ENCODE results near the gene PTPRR.
A peak's percentile ranks its signal among the peaks of the same experiment; 100 is the strongest.

Gene PTPRR

DNA sequence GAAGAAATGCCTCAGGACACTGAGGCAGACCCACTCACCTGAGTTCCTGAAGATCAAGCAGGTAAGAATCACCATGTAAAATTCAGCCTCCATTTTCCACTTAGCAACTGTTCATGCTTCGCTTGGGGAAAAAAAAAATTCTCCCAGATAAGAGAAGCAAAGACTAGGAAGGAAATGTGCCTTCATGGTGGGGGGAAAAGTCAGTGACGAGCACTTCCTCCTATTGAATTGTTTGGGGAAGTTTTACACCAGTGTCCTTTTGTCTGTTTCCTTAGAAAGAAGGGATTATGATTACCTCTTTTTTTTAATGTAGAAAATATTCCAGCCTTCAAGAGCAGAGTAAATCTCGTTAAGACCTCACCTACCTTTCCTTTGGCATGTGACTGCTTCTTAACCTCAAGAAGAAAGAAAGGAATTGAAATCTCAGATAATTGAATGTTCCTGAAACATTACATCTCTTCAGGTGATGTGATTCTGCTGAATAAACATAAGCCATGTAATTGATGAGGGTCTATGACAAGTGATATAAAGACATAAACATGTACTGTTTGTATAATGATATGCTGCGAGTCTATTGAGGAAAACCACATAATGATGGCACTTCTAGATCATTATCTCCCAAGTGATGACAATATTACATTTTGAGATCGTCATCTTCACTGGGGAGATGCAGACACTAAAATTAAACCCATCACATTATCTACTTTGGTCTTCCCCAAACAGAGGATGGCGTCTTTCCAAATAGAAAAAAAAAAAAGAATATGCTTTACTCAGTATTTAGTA, 283.0 kb downstream of the PTPRR start, which contains the start of gene PTPRB:
Gene PTPRB, minus strand, starts transcription at position 127 of the 783 bp plus-strand sequence. Its CDS starts 34 bp downstream, at position 93.
- DNase-seq = no peak

DNA sequence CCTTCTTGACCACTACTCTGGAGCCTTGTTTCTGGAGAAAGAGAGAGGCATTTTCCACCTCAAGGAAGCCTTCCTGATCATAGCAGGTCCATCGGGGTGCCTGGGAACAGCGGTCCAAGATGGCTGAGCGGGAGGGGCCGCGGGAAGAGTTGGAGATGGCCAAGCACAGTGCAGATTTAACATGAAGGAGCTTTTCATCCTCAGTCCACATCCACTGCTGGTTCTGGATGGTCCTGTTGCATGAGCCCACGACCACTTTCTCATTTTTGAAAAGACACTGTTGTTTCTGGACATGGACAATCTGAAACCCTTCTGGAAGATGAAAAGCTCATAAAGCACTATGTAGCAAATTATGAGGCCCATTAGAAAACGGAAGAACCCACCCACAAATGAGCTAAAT, 284.8 kb downstream of the PTPRR start:
- DNase-seq = no peak

DNA sequence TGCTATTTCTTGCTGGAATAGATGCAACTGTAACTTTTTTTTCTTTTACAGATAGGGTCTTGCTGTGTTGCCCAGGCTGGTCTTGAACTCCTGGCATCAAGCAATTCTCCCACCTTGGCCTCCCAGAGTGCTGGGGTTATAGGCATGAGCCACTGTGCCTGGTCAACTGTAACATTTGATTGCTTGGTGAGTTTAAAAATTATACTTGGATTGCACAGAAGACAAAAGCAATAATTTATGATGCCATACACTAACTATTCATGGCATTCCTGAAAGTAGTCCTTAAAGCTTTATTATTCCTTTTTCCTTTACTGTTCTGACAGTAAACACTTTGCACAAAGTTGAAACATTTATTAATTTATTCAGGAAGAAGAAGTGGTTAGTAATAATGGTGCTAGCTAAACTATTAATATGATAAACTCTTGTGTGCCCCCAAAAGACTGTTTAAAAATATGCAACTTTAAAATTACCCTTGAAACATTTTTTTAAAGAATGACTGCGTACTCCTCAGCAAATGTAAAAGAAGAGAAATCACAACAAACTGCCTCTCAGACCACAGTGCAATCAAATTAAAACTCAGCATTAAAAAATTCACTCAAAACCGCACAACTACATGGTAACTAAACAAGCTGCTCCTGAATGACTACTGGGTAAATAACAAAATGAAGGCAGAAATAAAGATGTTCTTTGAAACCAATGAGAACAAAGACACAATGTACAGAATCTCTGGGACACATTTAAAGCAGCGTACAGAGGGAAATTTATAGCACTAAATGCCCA, 291.6 kb downstream of the PTPRR start:
- no peak for DNase-seq

DNA sequence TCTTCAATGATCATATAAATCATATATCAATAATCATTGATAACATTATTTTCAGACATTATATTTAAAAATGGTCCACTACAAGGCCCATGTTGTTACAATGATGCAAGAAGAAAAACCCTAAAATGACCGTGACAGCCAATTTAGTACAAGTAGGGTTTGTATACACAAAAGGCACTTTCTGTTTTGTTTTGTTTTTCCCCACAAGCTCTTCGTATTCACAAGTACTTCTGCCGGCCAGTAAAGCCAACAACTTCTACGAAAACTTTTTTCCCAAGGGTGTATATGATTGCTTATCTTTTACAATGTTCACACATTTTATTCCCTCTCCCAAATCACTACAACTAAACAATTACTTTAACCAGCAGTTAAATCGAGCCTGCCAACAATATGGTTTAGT, 292.9 kb downstream of the PTPRR start:
- no peak for DNase-seq

DNA sequence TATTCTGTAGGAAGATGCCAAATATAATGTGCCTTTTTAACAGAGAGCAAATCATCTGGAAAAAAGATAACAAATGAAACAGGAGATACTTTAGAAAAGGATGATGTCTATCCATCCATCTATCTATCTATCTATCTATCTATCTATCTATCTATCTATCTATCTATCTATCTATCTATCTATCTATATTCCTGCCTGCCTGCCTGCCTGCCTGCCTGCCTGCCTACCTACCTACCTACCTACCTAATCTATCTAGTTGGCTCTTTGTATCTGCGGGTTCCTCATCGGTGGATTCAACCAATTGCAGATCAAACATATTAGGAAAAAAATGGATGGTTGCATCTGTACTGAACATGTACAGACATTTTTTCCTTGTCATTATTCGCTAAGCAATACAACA, 294.4 kb downstream of the PTPRR start:
- DNase-seq = no peak

DNA sequence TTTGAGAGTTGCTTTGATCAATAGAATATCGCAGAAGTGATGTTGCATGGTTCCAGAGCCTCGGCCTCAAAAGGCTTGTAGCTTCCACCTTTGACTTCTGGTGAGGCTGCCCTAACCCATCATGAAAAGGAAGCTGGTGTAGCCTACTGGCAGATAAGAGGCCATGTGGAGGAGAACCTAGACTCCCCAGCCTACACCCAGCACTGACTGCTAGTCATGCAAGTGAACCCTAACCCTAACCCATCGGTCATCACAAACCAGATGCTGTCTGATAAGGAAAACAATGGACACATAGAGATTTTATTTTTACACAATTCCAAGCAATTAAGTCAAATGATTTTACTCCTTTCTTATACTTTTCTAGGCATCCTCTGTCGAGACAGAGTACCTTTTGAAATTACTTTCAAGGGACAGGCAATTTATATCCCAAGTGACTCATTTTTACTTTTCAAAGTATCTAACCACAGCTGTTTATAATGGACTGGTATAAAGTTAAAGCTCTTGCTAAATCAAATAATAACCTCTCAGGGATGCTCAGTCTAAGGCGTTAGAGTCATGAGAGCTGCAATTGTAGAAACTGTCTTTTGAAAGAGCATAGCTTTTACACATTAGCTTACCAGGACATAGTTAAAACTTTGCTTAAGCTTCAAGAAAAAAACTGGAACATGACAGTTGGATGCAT, 300.9 kb downstream of the PTPRR start:
- no peak for DNase-seq

DNA sequence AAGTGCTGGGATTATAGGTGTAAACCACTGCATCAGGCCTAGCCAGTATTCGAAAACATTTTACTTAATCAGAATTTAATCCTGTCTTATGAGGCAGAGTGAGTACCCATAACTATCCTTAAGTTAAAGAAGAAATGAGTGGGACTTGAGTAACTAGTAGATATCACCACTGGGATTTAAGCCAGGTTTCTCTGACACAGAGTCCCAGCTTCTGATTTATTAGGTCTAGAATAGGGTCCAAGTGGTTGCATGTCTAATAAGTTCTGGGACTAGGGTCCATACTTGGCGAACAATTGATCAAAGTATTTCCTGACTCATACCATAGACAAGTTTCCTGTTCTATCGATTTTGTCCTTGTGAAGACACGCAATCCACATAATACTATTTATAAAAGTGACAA, 302.2 kb downstream of the PTPRR start:
- no peak for DNase-seq

DNA sequence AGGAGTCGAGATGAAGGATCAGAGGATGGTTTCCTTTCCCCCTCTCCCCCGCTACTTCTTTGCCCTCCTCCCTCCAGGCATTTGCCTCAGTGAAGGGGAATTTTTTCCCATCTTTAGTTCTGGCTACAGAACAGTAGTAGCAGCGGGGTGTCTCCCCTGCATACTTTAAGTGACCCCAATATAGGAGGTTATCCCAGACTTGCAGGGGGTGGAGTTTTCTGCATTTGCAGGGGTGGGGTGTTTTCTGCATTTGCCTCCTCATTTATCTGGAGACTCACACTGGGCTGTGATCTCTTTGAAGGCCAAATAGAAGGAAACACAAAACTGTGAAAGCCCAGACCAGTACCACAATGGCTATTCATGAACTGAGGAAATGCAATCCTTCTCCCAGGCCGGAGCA, 303.1 kb downstream of the PTPRR start:
- DNase-seq = no peak

DNA sequence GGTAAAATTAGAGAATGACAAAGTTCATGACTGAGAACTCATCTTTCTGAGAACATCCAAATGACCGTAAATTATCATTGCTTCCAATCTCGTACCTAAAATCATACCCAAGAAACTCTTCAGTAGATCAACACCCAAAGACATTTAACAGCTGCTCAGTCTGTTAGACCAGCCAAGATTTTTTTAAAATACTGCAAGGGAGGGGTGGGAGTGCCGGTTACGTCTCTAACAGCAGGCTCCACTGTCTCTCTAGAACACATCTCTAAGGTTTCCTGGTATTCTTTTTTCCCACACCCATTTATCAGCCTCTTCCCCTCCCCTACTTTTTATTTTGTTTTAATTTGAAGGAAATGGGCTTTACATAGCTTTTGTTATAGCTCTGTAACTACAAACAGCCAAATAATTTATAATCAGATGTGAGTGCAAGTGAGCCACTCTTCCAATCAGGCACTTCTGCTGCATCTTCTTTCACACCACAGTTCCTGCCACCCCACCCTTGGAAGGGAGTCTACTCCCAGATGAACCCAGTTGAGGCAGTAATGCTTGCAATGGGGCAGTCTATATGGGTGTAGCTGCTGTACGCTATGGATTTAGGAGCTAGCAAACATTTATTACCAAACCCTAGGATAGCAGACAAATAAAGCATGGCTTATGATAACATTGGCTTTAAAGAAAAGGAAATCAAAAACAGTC, 305.2 kb downstream of the PTPRR start:
- no peak for DNase-seq

DNA sequence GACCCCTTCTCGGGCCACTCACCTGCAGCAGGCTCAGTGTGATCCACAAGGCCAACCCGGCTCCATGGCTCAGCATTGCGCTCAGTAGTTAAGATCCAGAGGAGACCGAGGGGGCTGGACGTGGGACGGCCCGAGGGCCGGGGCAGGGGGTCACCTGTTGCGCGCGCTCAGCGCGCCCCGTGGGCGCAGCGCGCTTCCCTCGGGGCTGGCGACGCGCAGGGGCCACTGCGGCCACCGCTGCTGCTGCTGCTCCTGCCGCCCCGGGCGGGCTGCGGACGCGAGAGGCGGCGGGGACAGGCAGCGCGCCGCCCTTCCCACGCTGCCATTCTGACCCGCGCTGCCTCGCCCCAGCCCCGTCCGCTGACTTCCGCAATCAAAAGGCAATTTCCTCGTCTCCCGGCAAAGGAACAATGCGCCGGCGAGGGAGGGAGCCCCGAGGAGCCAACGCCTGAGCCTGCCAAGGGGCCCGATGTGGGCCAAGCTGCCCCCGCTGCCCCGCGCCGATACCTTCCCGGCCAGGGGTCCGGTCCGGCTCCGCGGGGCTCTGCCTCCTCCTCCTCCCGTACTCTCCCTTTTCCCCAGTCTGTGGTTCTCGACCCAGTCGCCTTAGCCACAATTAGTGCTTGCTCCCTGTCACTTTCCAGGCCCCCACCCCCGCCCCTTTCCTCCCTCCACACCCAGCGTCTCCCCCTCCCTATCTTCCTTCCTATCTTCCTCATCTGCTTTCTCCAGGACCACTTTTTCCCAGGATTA, 310.6 kb downstream of the PTPRR start:
- no peak for DNase-seq

DNA sequence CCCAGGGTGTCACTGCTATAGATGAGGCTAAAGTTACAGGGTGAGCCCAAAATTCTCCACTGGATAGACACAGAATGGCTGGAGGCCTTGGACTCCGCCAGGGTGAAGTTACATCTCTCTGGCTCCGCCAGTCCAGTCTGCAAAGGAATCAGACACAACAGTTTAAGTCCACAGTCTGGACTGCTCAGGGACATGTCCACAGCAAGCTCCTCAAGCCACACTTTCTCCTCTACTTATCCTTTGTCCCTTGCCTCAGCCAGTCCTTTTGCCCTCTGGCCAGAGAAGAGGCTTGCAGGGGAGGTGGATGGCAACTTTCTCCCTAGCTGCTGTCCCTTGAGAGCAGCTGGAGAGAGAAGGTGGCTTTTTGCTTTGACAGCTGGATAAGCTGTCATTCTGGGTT, 311.3 kb downstream of the PTPRR start:
- no peak for DNase-seq

DNA sequence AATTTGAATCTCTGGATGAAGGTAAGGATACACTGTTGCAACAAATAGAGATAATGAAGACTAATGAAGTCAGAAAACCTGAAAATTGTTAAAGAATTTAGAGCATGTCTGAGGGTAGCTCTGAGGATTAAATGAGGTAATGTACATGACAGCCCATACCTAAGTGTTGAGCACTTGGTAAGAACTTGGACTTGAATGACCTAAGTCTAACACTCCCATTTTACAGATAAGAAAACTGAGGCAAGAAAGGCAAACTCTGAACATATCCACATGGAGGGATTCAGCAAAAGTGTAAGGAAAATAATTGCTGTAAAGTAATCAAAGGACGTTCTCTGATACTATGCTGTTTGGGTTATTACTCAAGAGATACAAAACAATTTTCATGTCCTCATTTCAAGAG, 312.4 kb downstream of the PTPRR start:
- DNase-seq = no peak

DNA sequence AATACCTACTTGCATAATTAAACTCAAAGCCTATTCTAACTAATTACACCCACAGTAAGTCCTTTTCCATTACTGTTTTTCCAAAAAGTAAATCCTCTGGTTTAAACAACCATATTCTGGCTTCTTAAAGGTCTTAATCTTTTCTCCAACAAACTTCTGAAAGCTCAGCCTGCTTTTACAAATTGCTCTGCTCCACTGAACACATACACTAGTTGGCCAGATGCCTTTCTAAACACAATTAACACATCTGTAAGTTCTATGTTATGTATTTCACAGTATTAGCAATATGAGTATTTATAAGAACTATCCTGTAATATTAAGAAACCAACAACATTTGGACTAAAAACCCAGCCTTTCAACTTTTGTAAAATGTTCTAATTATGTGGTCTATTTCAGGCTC, 313.4 kb downstream of the PTPRR start:
- no peak for DNase-seq

DNA sequence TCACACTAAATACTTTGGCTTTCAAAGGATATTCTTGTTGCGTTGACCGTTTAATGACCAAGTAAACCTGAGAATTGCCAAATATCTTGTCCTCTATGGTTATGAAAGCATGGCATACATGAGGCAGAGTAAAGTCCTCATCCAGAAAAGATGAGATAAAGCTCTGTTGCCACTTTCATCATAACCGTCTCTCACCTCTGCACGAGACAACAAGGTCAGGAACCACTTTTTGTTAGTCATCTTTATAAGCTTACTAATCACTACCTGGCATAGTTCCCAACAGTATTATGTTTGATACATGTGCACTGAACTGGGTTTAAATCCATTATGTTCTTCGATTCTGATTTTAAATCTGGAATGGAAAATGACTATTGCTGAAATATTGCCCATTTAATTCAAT, 314.6 kb downstream of the PTPRR start:
- DNase-seq = no peak

DNA sequence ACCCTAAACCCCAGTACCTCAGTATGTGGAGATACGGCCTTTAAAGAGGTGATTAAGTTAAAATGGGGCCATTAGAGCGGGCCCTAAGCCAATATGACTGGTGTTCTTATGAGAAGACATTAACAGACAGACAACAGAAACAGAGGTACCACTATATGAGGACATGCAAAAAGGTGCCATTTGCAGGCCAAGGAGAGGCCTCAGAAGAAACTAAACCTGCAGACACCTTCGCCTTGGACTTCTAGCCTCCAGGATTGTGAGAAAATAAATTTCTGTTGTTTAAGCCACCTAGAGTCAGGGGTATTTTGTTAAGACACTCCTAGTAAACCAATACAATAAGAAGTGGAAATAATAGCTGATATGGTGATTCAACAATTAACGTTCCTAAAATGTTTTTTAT, 315.9 kb downstream of the PTPRR start:
- DNase-seq = no peak

DNA sequence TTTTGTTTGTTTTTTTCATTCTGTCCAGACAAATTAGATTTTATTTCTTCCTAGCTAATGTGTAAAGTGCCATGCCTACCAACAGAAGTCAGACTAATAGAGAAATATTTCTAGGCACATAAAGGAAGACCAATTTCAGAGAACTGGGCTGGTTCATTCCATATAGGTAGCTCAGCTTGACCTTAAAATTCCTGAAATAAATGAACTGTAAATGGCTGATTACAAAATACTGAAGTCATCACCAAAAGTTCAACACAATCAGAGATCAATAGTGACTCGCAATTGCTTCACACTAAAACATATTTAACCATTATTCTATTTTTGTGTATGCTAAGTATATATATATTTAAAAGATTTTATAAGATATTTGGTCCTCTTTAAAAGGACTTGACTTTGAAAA, 317.5 kb downstream of the PTPRR start:
- DNase-seq = no peak

DNA sequence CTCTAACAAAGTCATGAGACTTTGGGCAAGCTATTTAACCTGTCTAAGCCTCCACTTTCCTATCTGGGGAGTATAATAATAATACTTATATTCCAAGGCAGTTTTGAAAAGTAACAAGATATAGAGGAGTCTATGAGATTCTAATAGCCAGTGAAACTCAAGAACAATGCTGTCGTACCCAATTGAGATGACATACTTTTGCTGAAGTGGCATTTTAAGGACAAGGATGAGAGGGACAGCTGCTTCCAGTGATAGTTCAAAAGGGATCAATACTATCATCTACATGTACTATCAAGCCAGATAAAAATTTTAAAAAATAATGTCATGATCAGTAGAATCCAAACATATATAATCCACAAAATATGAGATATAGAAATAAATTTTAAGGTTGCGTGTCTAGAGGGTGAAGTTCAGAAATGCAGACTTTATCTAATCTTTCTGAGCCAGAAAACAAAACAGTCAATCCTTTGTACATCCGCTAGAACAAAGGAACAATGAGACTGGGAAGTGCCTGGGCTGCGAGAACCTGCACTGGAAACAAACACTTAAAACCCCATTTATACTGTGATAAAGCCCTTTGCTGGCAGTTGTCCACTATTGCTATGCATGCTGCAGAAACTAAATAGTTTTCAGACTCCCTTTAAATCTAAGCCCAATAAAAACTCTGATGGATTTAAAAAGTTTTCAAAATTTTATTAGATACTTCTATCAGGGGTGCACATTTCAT, 321.9 kb downstream of the PTPRR start:
- no peak for DNase-seq

DNA sequence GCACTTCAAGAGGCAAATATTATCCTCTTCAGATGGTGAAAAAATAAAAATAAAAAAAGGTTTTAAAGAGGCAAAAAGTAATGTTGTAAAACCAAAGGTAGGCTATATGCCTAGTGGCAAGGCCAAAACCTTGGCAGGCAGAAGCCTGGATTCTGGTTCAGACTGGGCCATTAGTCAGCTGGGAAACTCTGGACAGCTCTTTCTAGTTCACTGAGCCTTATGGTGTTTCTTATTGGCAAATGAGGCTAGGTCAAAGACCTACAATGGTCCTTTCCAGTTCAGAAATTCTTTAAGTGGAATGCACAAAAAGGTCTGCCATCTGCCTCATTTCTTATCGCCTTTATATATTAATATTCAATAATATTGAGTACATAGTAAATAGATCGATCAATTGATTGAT, 327.9 kb downstream of the PTPRR start:
- no peak for DNase-seq

DNA sequence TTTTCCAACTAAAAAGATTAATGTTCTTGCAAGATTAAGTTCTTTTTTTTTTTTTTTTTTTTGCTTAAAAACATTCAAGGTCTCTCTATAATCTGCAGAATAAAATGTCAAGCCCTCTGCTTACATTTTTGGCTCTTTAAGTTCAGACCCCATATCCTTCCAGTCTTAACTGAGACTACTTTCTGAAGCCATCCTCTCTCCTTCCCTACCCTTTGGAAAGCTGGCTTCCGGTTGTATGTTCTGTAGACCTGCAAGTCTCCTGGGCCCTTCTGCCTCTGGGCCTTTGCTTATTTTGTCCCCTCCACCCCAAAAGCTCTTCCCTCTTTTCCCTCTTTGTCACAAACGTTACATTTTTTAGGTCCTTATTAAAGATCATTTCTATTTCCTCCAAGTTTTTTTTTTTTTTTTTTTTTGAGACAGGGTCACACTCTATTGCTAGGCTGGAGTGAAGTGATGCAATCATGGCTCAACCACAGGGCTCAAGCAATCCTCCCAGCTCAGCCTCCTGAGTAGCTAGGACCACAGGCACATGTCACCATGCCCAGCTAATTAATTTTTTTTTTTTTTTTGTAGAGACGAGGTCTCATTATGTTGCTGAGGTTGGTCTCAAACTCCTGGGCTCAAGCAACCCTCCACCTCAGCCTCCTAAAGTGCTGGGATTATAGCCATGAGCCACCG, 329.9 kb downstream of the PTPRR start:
- no peak for DNase-seq

DNA sequence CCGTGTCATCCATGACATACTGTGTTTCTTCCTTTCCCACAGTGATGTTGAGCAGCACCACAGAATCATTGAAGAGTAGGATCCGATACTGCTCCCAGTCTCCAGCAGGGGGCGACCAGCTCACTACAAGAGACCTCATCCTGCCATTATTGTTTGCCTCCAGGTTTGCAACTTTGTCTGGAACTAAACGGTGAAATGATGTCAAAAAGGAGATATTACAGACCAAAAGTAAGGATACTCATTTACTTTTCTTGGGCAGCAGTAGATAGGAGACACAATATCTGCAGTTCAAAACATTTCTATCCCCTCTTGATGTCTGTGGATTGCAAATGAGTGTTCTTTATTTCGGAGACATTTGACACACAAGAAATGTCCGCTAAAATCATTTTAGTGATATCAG, 330.5 kb downstream of the PTPRR start:
- peak in 3 of 4 experiments; percentile 4 to 20 (median 11) for DNase-seq
